ENCODE results near the gene ARAP2. TPM values are rescaled to one million over a fixed set of nuclear protein-coding genes. Genes with fewer than 3 reads are reported as not detected.

The ARAP2 gene
- total and polyA plus RNA-seq, 2 donors (not counting 3 experiments of a cell fraction or from before 2014, with no cell fraction given): not detected

DNA sequence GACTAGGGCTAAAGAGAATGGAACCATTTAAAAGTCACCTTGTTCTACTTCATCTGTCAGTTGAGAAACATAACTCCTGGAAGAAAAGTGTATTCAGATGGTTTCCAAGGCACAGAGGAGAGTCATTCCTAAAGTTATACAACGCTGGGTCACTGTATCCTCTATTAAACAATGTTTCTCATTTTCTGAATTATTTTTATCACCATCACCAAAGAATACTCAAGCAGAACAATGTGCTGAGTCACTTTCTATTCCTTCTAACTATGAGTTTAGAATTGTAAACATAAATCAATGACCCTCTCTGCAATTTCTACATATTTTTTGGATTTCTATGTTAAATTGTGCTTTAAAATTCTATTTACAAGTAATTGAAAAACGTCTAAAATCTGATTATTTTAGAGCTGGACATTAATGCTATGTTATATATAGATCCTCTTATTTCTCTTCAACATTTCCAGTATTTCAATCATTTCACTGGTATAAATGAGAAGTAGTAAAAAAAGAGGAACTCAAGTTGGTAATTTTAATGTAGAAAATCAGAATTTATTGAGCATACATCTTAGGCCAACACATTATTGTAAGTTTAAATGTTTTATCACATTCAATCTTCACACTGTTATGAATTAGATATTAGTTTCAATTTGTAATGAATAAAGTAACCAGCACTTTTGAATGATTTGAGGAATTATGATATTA lies 44.6 kb upstream of the ARAP2 start:
- no TSS peak for BruUV-seq (replicated peaks)
- DNase-seq (ENCODE audit: low read depth, low spot score) (no peak), FAIRE-seq (no peak)
- Histone ChIP-seq H3K4me3 (replicated peaks in 1 of 3; ENCODE audit: insufficient read depth in 1 of 3, low read depth in 1 of 3, low read length in 3 of 3) (no peak overlapping the region), H3K9me1 (replicated peaks; ENCODE audit: control insufficient read depth, extremely low read depth, insufficient read depth, low read length) (no peaks in the 10 kb centered on the region), H3K79me2 (ENCODE audit: control insufficient read depth, insufficient read depth, low read length) (no peaks in the 10 kb centered on the region), H3K36me3 (ENCODE audit: control insufficient read depth in 2 of 2, extremely low read depth in 1 of 2, insufficient read depth in 2 of 2, low read length in 2 of 2) (no peaks in the 10 kb centered on the region), H3K4me2 (ENCODE audit: insufficient read depth, low read length) (no peak overlapping the region), H3K9me3 (replicated peaks; ENCODE audit: control insufficient read depth, insufficient read depth, low read length) (no peaks in the 10 kb centered on the region), H2AFZ (ENCODE audit: low read depth, low read length) (no peak overlapping the region), H3K27ac (ENCODE audit: insufficient read depth, low read depth, low read length) (no peak overlapping the region), H3K27me3 (ENCODE audit: control insufficient read depth in 2 of 2, insufficient read depth in 2 of 2, low read length in 2 of 2) (no peaks in the 10 kb centered on the region), H3K4me1 (ENCODE audit: control insufficient read depth, extremely low read depth, insufficient read depth, low read length) (no peaks in the 10 kb centered on the region), H3K9ac (replicated peaks; ENCODE audit: extremely low read depth, insufficient read depth, low read length) (no peak overlapping the region), H4K20me1 (replicated peaks; ENCODE audit: control insufficient read depth, extremely low read depth, insufficient read depth, low read length) (no peaks in the 10 kb centered on the region)
- no peak for TF ChIP-seq JUN (IDR thresholded peaks at IDR 0.05; ENCODE audit: borderline replicate concordance, insufficient read depth, insufficient read length, low read depth)
- TF ChIP-seq CTCF (IDR thresholded peaks at IDR 0.05; ENCODE audit: extremely low read depth in 1 of 2, insufficient read depth in 1 of 2, low read depth in 1 of 2, low read length in 2 of 2): no peak
- no peak for TF ChIP-seq MAX (IDR thresholded peaks at IDR 0.05; ENCODE audit: insufficient read depth, insufficient read length)
- TF ChIP-seq MYC (IDR thresholded peaks at IDR 0.05; ENCODE audit: low read depth, low read length): no peak
- TF ChIP-seq POLR2A (IDR thresholded peaks at IDR 0.05; ENCODE audit: low read depth, low read length): no peak
- no peak for TF ChIP-seq EZH2 (IDR thresholded peaks at IDR 0.05; ENCODE audit: borderline replicate concordance, low read depth, low read length, severe bottlenecking)
- dilution Hi-C loops (cut with MboI; ENCODE audit: extremely low pct_ligation_motif_present, low sequenced_read_pairs) (no loop called here), intact Hi-C loops (cut with micrococcal nuclease) (no loop called here)
- ChIA-PET CTCF (no interaction called here), POLR2A (no interaction called here)

All from endothelial cell of umbilical vein (primary cell).